A549 (cell line): ENCODE data around the gene PSMG1. TPM values are rescaled to one million over a fixed set of nuclear protein-coding genes. Genes with fewer than 3 reads are reported as not detected.

Source experiments
- ATAC-seq, 2 experiments: fragments of 200-7000 bp in 1 of 2; fragments of >200 bp in 1 of 2; cut with Nextera tagmentation in 1 of 2; cut with Tn5 transposase in 1 of 2; 3 replicates each; pipeline versions ENCODE4 v1.8.0 to v1.9.1; 2018 to 2020; ENCODE audit warnings: mild to moderate bottlenecking in 1 of 2, moderate library complexity in 1 of 2
- CTCF ChIA-PET: fragments of 300-600 bp; sonication (Branson Sonifier 250); formaldehyde crosslinking; extraction: SDS; loops from one replicate; lab custom pipeline; 2021; ENCODE audit warnings: antibody characterized with exemption, inconsistent platforms; lab: Yijun Ruan, JAX
- POLR2A ChIA-PET: fragments of 350-600 bp; formaldehyde crosslinking; extraction: SDS; loops from one replicate; lab custom pipeline; 2021; ENCODE audit warnings: antibody characterized with exemption, inconsistent platforms; lab: Yijun Ruan, JAX
- DNase-seq, 2 experiments: peaks; one replicate each; pipeline versions ENCODE4 v3.0.0 to v3.0.0-alpha.2; 2011 to 2016; ENCODE audit warnings: low read depth in 1 of 2, low spot score in 1 of 2
- FAIRE-seq: peaks from 2 replicates; lab custom pipeline; 2011; peaks lifted over from hg19 to GRCh38; lab: Jason Lieb, UNC
- H3K27ac ChIP-seq, 2 experiments: fragments of >200 bp; sonication (Bioruptor Twin); formaldehyde crosslinking; 3 replicates each; pipeline ENCODE4 v1.5.1; 2016 to 2017
- H3K4me1 ChIP-seq: fragments of >200 bp; sonication (Bioruptor Twin); formaldehyde crosslinking; 3 replicates; pipeline ENCODE4 v1.6.1; 2016
- H3K4me2 ChIP-seq: fragments of >200 bp; sonication (Bioruptor Twin); formaldehyde crosslinking; 3 replicates; pipeline ENCODE4 v1.6.1; 2016
- H3K4me3 ChIP-seq: fragments of >200 bp; sonication (Bioruptor Twin); formaldehyde crosslinking; 3 replicates; pipeline ENCODE4 v1.5.1; 2016
- H3K9me3 ChIP-seq: fragments of >200 bp; sonication (Bioruptor Twin); formaldehyde crosslinking; 3 replicates; pipeline ENCODE4 v1.6.1; 2016
- BHLHE40 ChIP-seq: IDR thresholded peaks from 2 replicates; pipeline ENCODE4 v1.6.1; 2012; ENCODE audit warnings: low read depth, low read length, inconsistent platforms
- CBX8 ChIP-seq: fragments of 200-600 bp; sonication (generic); IDR thresholded peaks from 2 replicates; pipeline ENCODE4 v1.6.1; 2016
- CEBPB ChIP-seq, 2 experiments: fragments of >200 bp in 1 of 2; sonication (Bioruptor Twin) in 1 of 2; formaldehyde crosslinking in 1 of 2; IDR thresholded peaks; 2 replicates each; pipeline ENCODE4 v1.6.1; 2012 to 2016
- CTCF ChIP-seq: fragments of >200 bp; sonication (Bioruptor Twin); formaldehyde crosslinking; IDR thresholded peaks from 3 replicates; pipeline ENCODE4 v1.5.1; 2016
- E2F6 ChIP-seq: IDR thresholded peaks from 2 replicates; pipeline ENCODE4 v1.6.1; 2012; ENCODE audit warnings: low read depth, borderline replicate concordance
- EHF ChIP-seq: fragments of 250-450 bp; sonication (Bioruptor Pico); IDR thresholded peaks from 2 replicates; pipeline ENCODE4 v1.5.0; 2020; ENCODE audit warnings: mild to moderate bottlenecking
- EHMT2 ChIP-seq: fragments of 200-600 bp; sonication (generic); IDR thresholded peaks from 2 replicates; pipeline ENCODE4 v1.6.1; 2016; ENCODE audit warnings: antibody characterized with exemption, low read depth, mild to moderate bottlenecking, moderate library complexity
- ELK1 ChIP-seq: fragments of 150-350 bp; IDR thresholded peaks from 2 replicates; pipeline ENCODE4 v1.6.1; 2014; ENCODE audit warnings: low read depth, mild to moderate bottlenecking, low read length
- EP300 ChIP-seq, 2 experiments: fragments of >200 bp; sonication (Bioruptor Twin); formaldehyde crosslinking; IDR thresholded peaks; 2 replicates in 1 of 2; 3 replicates in 1 of 2; pipeline ENCODE4 v1.6.1; 2016 to 2017
- FOSB ChIP-seq: fragments of 250-450 bp; sonication (Bioruptor Pico); IDR thresholded peaks from 2 replicates; pipeline ENCODE4 v1.5.0; 2020; ENCODE audit warnings: mild to moderate bottlenecking, moderate library complexity
- FOSL2 ChIP-seq, 2 experiments: fragments of 450-650 bp in 1 of 2; fragments of >200 bp in 1 of 2; sonication (Bioruptor Twin) in 1 of 2; formaldehyde crosslinking; IDR thresholded peaks; 2 replicates each; pipeline versions ENCODE4 v1.5.0 to v1.6.1; 2016 to 2020; ENCODE audit warnings: mild to moderate bottlenecking in 1 of 2, moderate library complexity in 1 of 2
- FOXS1 ChIP-seq: fragments of 250-450 bp; sonication (Bioruptor Pico); IDR thresholded peaks from 2 replicates; pipeline ENCODE4 v1.5.0; 2020; ENCODE audit warnings: mild to moderate bottlenecking, moderate library complexity
- HES2 ChIP-seq: fragments of >200 bp; sonication (Bioruptor Twin); formaldehyde crosslinking; IDR thresholded peaks from 2 replicates; pipeline ENCODE4 v1.6.1; 2016
- HOXA7 ChIP-seq: fragments of 250-450 bp; sonication (Bioruptor Pico); IDR thresholded peaks from 2 replicates; pipeline ENCODE4 v1.5.0; 2020; ENCODE audit warnings: mild to moderate bottlenecking, moderate library complexity
- JUN ChIP-seq, 2 experiments: fragments of >200 bp; sonication (Bioruptor Twin); formaldehyde crosslinking; IDR thresholded peaks; 2 replicates in 1 of 2; 3 replicates in 1 of 2; pipeline ENCODE4 v1.6.1; 2016 to 2017
- KDM5A ChIP-seq: fragments of 200-600 bp; sonication (generic); IDR thresholded peaks from 2 replicates; pipeline ENCODE4 v1.6.1; 2016; ENCODE audit warnings: antibody characterized with exemption, mild to moderate bottlenecking
- MAFK ChIP-seq: fragments of 450-650 bp; IDR thresholded peaks from 2 replicates; pipeline ENCODE4 v1.6.1; 2014; ENCODE audit not compliant: partially characterized antibody
- MAZ ChIP-seq: fragments of 150-350 bp; IDR thresholded peaks from 2 replicates; pipeline ENCODE4 v1.6.1; 2014; ENCODE audit warnings: antibody characterized with exemption, low read depth, low read length, borderline replicate concordance
- MYC ChIP-seq: IDR thresholded peaks from 2 replicates; pipeline ENCODE4 v1.6.1; 2012; ENCODE audit warnings: mild to moderate bottlenecking, inconsistent platforms, low read length, improper control_type of control experiment, borderline replicate concordance
- NPAS2 ChIP-seq: fragments of 250-450 bp; sonication (Bioruptor Pico); IDR thresholded peaks from 2 replicates; pipeline ENCODE4 v1.8.0; 2022; ENCODE audit warnings: mild to moderate bottlenecking, moderate library complexity, borderline replicate concordance
- PBX3 ChIP-seq: IDR thresholded peaks from 2 replicates; pipeline ENCODE4 v1.6.1; 2012
- PHF8 ChIP-seq: fragments of 200-600 bp; sonication (generic); IDR thresholded peaks from 2 replicates; pipeline ENCODE4 v1.6.1; 2016; ENCODE audit warnings: low read depth, mild to moderate bottlenecking, antibody characterized with exemption, moderate library complexity, borderline replicate concordance
- RAD21 ChIP-seq, 2 experiments: fragments of >200 bp in 1 of 2; sonication (Bioruptor Twin) in 1 of 2; formaldehyde crosslinking in 1 of 2; IDR thresholded peaks in 1 of 2; conservative IDR thresholded peaks in 1 of 2; 2 replicates in 1 of 2; 3 replicates in 1 of 2; pipeline ENCODE4 v1.6.1; 2012 to 2018; ENCODE audit warnings: inconsistent platforms in 1 of 2
- RNF2 ChIP-seq: fragments of 200-600 bp; sonication (generic); IDR thresholded peaks from 2 replicates; pipeline ENCODE4 v1.6.1; 2016; ENCODE audit warnings: low read depth, mild to moderate bottlenecking, antibody characterized with exemption, moderate library complexity, borderline replicate concordance
- SMC3 ChIP-seq: fragments of >200 bp; sonication (Bioruptor Twin); formaldehyde crosslinking; IDR thresholded peaks from 3 replicates; pipeline ENCODE4 v1.6.1; 2018; ENCODE audit warnings: inconsistent platforms
- TP53 ChIP-seq: fragments of 250-450 bp; sonication (Bioruptor Pico); IDR thresholded peaks from 2 replicates; pipeline ENCODE4 v1.5.0; 2021; ENCODE audit warnings: mild to moderate bottlenecking, moderate library complexity
- ZSCAN20 ChIP-seq: fragments of 250-450 bp; sonication (Bioruptor Pico); IDR thresholded peaks from 2 replicates; pipeline ENCODE4 v1.8.0; 2022; ENCODE audit warnings: mild to moderate bottlenecking, moderate library complexity
- WGBS: methylation state at CpG from one replicate; pipeline ENCODE4 v1.1.6; 2017; ENCODE audit errors: missing lambda C conversion rate; 5-methylcytosine and 5-hydroxymethylcytosine counted together
- polyA plus RNA-seq, 4 experiments: library from polyadenylated mRNA; depleted of rRNA in 3 of 4; stranded (reverse); fragments of >200 nt; fragmentation: RNase III in 1 of 4; extraction: RNeasy Plus Mini Kit Qiagen cat#74134 plus additional on column Dnase treatment in 1 of 4; gene quantifications; 2 replicates in 3 of 4; 3 replicates in 1 of 4; pipeline ENCODE4 v1.2.3, GENCODE V29; 2011 to 2017

PSMG1 gene
- polyA plus RNA-seq, 2 of the 4 experiments (the other 2 are of a cell fraction): 95.8 to 96.0 TPM

GRCh38 chr21:39141502-39141901 lies 41.7 kb downstream of the PSMG1 start:
- no peak for DNase-seq
- WGBS: 91% methylated on average over 3 of the region's 3 CpGs
- no peak overlapping the region for H3K4me2 ChIP-seq
- H3K9me3 ChIP-seq: no peaks in the 10 kb centered on the region
- CTCF ChIA-PET: interaction anchor here (0.6 to 1.6 kb wide), 2 partner anchors 16 to 449 kb away, joined by 3 to 4 read pairs; no protein-coding TSS in a partner anchor
- FAIRE-seq: no peak
- ATAC-seq: no peak
- no peak overlapping the region for H3K27ac ChIP-seq
- POLR2A ChIA-PET: no interaction called here
- H3K4me1 ChIP-seq: peaks cover 15% of the 10 kb centered on the region
- H3K4me3 ChIP-seq: no peak overlapping the region
- no peak for TF ChIP-seq SMC3
- TF ChIP-seq PHF8: no peak
- no peak for TF ChIP-seq ZSCAN20
- no peak for TF ChIP-seq MYC
- no peak for TF ChIP-seq CEBPB (IDR thresholded peaks at IDR 0.05)
- TF ChIP-seq RNF2: no peak
- TF ChIP-seq BHLHE40: no peak
- TF ChIP-seq EHF (CRISPR knock-in tag): no peak
- no peak for TF ChIP-seq CBX8
- TF ChIP-seq FOXS1: no peak
- TF ChIP-seq FOSL2 (IDR thresholded peaks at IDR 0.05): no peak
- no peak for TF ChIP-seq FOSL2 (CRISPR knock-in tag; IDR thresholded peaks at IDR 0.05)
- no peak for TF ChIP-seq TP53
- no peak for TF ChIP-seq EHMT2
- no peak for TF ChIP-seq NPAS2 (CRISPR knock-in tag)
- TF ChIP-seq CTCF: no peak

- peaks cover 17% of the 10 kb centered on the region for H3K4me1 ChIP-seq
- H3K4me3 ChIP-seq: no peak overlapping the region
- POLR2A ChIA-PET: interaction anchor here (0.6 to 1.7 kb wide), 4 partner anchors 328 to 697 kb away, joined by 3 to 5 read pairs (median 4); partner anchors contain the start of gene ETS2
- no peaks in the 10 kb centered on the region for H3K9me3 ChIP-seq
- FAIRE-seq (no peak), DNase-seq (peak; percentile 28 to 56), ATAC-seq (peak; percentile 70 to 78; a peak in 4 of 6 replicates)
- CTCF ChIA-PET: interaction anchor here (0.6 to 3.3 kb wide), 40 partner anchors 9 to 753 kb away, joined by 3 to 27 read pairs (median 4); no protein-coding TSS in a partner anchor
- H3K27ac ChIP-seq: peak overlapping the region; percentile 45 to 83
- 76% methylated on average over 14 of the region's 14 CpGs for WGBS
- H3K4me2 ChIP-seq: peak overlapping the region; percentile 40
- TF ChIP-seq FOSB (CRISPR knock-in tag) (no peak), HES2 (no peak), RAD21 (conservative IDR thresholded peaks at IDR 0.05 in 1 of 2, IDR thresholded peaks at IDR 0.05 in 1 of 2) (peak in 1 of 2 experiments; percentile 12; a peak in 1 of 5 replicates), MAFK (peak; percentile 34), NPAS2 (CRISPR knock-in tag) (no peak), EP300 (IDR thresholded peaks at IDR 0.05) (no peak)
These were observed 45.7 kb downstream of the PSMG1 start for GRCh38 chr21:39137248-39138178.

- ATAC-seq (no peak), DNase-seq (no peak), FAIRE-seq (no peak)
- Histone ChIP-seq H3K4me3 (no peak overlapping the region), H3K4me1 (peaks cover 17% of the 10 kb centered on the region), H3K27ac (peak overlapping the region; percentile 45 to 83), H3K9me3 (no peaks in the 10 kb centered on the region), H3K4me2 (peak overlapping the region; percentile 40; the same call in 2 of the 3 replicates)
- POLR2A ChIA-PET: no interaction called here
- 89% methylated on average over 3 of the region's 5 CpGs for WGBS
- CTCF ChIA-PET: interaction anchor here (1.1 to 3.3 kb wide), 17 partner anchors 11 to 632 kb away, joined by 3 to 27 read pairs (median 6); no protein-coding TSS in a partner anchor
- TF ChIP-seq JUN (IDR thresholded peaks at IDR 0.05) (no peak), EHMT2 (no peak), ZSCAN20 (no peak), RNF2 (no peak), PBX3 (no peak), MAZ (no peak), RAD21 (conservative IDR thresholded peaks at IDR 0.05 in 1 of 2, IDR thresholded peaks at IDR 0.05 in 1 of 2) (no peak), KDM5A (no peak), E2F6 (no peak), ELK1 (no peak), HOXA7 (no peak)
These were observed 46.5 kb downstream of the PSMG1 start for GRCh38 chr21:39136711-39137110.
